GM12892 (cell line): ENCODE results near the gene GPX5.

ENCODE experiments used
- DNase-seq: peaks from one replicate; pipeline ENCODE4 v3.0.0; 2011; ENCODE audit not compliant: insufficient read length
- FAIRE-seq: peaks from 2 replicates; lab custom pipeline; 2011; peaks lifted over from hg19 to GRCh38; lab: Jason Lieb, UNC
- POLR2A ChIP-seq: IDR thresholded peaks from 2 replicates; pipeline ENCODE4 v1.6.1; 2011; ENCODE audit warnings: low read depth, low read length, control low read depth
- POLR2AphosphoS5 ChIP-seq: IDR thresholded peaks from 2 replicates; pipeline ENCODE4 v1.6.1; 2011; ENCODE audit warnings: low read depth, low read length, control low read depth
- TAF1 ChIP-seq: IDR thresholded peaks from 2 replicates; pipeline ENCODE4 v1.6.1; 2011; ENCODE audit warnings: low read depth, mild to moderate bottlenecking, control low read depth, low read length, borderline replicate concordance

The GPX5 gene

GRCh38 chr6:28522594-28523240 is 3.0 kb upstream of the GPX5 start:
- no peak for DNase-seq
- TF ChIP-seq TAF1 (no peak), POLR2A (no peak), POLR2AphosphoS5 (no peak)
- no peak for FAIRE-seq

- DNase-seq (no peak), FAIRE-seq (no peak)
- no peak for TF ChIP-seq POLR2AphosphoS5
- no peak for TF ChIP-seq POLR2A
- TF ChIP-seq TAF1: no peak
Measured at GRCh38 chr6:28523241-28523622, 2.4 kb upstream of the GPX5 start.

GRCh38 chr6:28530777-28531176 is 5.1 kb downstream of the GPX5 start:
- DNase-seq (no peak), FAIRE-seq (no peak)
- TF ChIP-seq POLR2AphosphoS5: no peak
- no peak for TF ChIP-seq TAF1
- no peak for TF ChIP-seq POLR2A

- FAIRE-seq: no peak
- no peak for DNase-seq
- TF ChIP-seq POLR2AphosphoS5 (no peak), TAF1 (no peak), POLR2A (no peak)
Measured at GRCh38 chr6:28531479-28532128, 5.9 kb downstream of the GPX5 start.

GRCh38 chr6:28534306-28534705 is 8.6 kb downstream of the GPX5 start:
- FAIRE-seq (no peak), DNase-seq (no peak)
- no peak for TF ChIP-seq TAF1
- no peak for TF ChIP-seq POLR2A
- no peak for TF ChIP-seq POLR2AphosphoS5

GRCh38 chr6:28534875-28535274 is 9.2 kb downstream of the GPX5 start:
- no peak for DNase-seq
- FAIRE-seq: no peak
- no peak for TF ChIP-seq TAF1
- TF ChIP-seq POLR2A: no peak
- no peak for TF ChIP-seq POLR2AphosphoS5

- FAIRE-seq (no peak), DNase-seq (no peak)
- no peak for TF ChIP-seq POLR2AphosphoS5
- TF ChIP-seq POLR2A: no peak
- TF ChIP-seq TAF1: no peak
Measured at GRCh38 chr6:28537065-28537464, 11.4 kb downstream of the GPX5 start.

GRCh38 chr6:28537509-28538140 is 11.9 kb downstream of the GPX5 start:
- TF ChIP-seq TAF1 (no peak), POLR2AphosphoS5 (no peak), POLR2A (no peak)
- FAIRE-seq: no peak
- no peak for DNase-seq

- FAIRE-seq (no peak), DNase-seq (no peak)
- TF ChIP-seq POLR2AphosphoS5: no peak
- no peak for TF ChIP-seq POLR2A
- no peak for TF ChIP-seq TAF1
Measured at GRCh38 chr6:28541996-28542395, 16.3 kb downstream of the GPX5 start.

GRCh38 chr6:28542440-28543296 is 17.0 kb downstream of the GPX5 start:
- FAIRE-seq: no peak
- TF ChIP-seq TAF1: no peak
- no peak for TF ChIP-seq POLR2A
- DNase-seq: peak; percentile 19

- FAIRE-seq (no peak), DNase-seq (peak; percentile 13)
- TF ChIP-seq POLR2A (no peak), TAF1 (no peak), POLR2AphosphoS5 (no peak)
Measured at GRCh38 chr6:28543651-28544610, 18.2 kb downstream of the GPX5 start.
